A204.1 (cell line): ENCODE measurements around the gene EFCAB10.
"Not testable (repeated sequence)": the region's sequence is repeated elsewhere in the genome, so short reads cannot be mapped to it uniquely, and the experiment has no call there.

Source experiments
- FAIRE-seq: peaks from 2 replicates; lab custom pipeline; 2012; peaks lifted over from hg19 to GRCh38; lab: Jason Lieb, UNC

EFCAB10 gene

DNA sequence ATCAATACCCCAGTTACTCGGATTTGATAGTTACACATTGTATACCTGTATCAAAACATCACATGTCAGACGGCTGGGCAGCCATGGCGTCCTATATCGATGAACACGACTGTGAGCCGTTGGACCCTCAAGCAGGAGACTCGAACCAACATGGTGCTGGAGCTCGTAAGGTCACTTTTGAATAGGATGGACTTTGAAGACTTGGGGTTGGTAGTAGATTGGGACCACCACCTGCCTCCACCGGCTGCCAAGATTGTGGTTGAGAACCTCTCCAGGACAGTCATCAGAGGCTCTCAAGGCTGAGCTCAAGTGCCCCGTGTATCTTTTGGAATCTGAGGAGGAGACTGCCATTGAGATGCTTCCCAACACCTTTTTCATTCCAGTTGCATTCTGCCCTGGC lies 51.2 kb downstream of the EFCAB10 start:
- no peak for FAIRE-seq

DNA sequence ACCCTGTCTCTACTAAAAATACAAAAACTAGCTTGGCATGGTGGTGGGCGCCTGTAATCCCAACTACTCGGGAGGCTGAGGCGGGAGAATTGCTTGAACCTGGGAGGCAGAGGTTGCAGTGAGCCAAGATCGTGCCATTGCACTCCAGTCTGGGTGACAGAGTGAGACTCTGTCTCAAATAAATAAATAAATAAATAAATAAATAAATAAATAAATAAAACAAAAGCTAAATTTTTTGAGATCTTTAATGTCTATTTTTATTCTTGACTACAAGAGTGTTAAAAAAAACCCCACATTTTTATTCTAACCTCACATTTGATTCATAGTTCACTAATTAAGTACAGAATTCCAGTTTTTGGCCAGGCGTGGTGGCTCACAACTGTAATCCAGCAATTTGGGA lies 53.6 kb downstream of the EFCAB10 start:
- FAIRE-seq = not testable (repeated sequence)

- no peak for FAIRE-seq
Measured at GRCh38 chr7:105524840-105525239, 56.5 kb downstream of the EFCAB10 start.

DNA sequence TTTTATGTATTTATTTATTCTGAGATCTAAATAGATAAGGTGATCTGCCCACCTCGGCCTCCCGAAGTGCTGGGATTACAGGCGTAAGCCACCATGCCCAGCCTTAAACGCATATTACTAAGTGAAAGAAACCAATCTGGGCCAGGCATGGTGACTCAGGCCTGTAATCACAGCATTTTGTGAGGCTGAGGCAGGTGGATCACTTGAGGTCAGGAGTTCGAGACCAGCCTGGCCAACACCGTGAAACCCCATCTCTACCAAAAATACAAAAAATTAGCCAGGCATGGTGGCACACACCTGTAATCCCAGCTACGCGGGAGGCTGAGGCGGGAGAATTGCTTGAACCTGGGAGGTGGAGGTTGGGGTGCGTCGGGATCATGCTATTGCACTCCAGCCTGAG lies 56.9 kb downstream of the EFCAB10 start:
- not testable (repeated sequence) for FAIRE-seq

GRCh38 chr7:105521717-105522463 lies 59.4 kb downstream of the EFCAB10 start, which contains the start of gene PUS7:
Gene PUS7, minus strand, starts transcription at chr7:105522271. Its CDS starts 13,759 bp downstream, at chr7:105508512.
- no peak for FAIRE-seq

- no peak for FAIRE-seq
Measured at GRCh38 chr7:105521027-105521716, 60.1 kb downstream of the EFCAB10 start.

GRCh38 chr7:105520620-105521019 lies 60.7 kb downstream of the EFCAB10 start:
- not testable (repeated sequence) for FAIRE-seq

DNA sequence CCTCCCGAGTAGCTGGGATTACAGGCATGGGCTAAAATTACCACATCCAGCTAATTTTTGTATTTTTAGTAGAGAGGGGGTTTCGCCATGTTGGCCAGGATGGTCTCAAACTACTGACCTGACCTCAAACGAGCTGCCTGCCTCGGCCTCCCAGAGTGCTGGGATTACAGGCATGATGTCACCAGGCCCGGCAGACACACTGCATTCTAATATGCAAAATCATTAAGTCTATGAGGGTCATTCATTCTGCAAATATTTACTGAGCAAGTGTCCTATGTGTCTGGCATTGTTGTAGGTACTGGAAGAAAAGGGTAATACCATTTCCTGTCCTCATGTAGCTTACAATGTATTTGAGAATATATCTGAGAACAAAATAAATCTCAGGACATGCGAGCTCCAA lies 61.9 kb downstream of the EFCAB10 start:
- FAIRE-seq = no peak

GRCh38 chr7:105515610-105516009 lies 65.7 kb downstream of the EFCAB10 start:
- not testable (repeated sequence) for FAIRE-seq
